ENCODE results near the gene DAPK2.

The DAPK2 gene

GRCh38 chr15:63944681-63944955 is 101.7 kb downstream of the DAPK2 start:
- TF ChIP-seq SPI1 (IDR thresholded peaks at IDR 0.05; ENCODE audit: borderline replicate concordance, low read depth) (no peak), CTCF (IDR thresholded peaks at IDR 0.05; ENCODE audit: insufficient read depth, low read length) (no peak), REST (IDR thresholded peaks at IDR 0.05; ENCODE audit: insufficient replicate concordance, low read depth) (no peak)
- DNase-seq (ENCODE audit: low read depth in 1 of 2, low spot score in 1 of 2) = no peak
- no peak overlapping the region for H3K27ac ChIP-seq (replicated peaks)
- no peaks in the 10 kb centered on the region for H3K27me3 ChIP-seq (ENCODE audit: insufficient read depth, poor library complexity, severe bottlenecking)
- H3K4me3 ChIP-seq (replicated peaks; ENCODE audit: insufficient read depth, low read length) = no peak overlapping the region

- Histone ChIP-seq H3K27ac (replicated peaks) (no peak overlapping the region), H3K27me3 (ENCODE audit: insufficient read depth, poor library complexity, severe bottlenecking) (no peaks in the 10 kb centered on the region), H3K4me3 (replicated peaks; ENCODE audit: insufficient read depth, low read length) (no peak overlapping the region)
- DNase-seq (ENCODE audit: low read depth in 1 of 2, low spot score in 1 of 2) = no peak
- TF ChIP-seq CTCF (IDR thresholded peaks at IDR 0.05; ENCODE audit: insufficient read depth, low read length) = no peak
- TF ChIP-seq GABPA (IDR thresholded peaks at IDR 0.05; ENCODE audit: low read depth) = no peak
- no peak for TF ChIP-seq POLR2AphosphoS5 (IDR thresholded peaks at IDR 0.05; ENCODE audit: low read depth)
- no peak for TF ChIP-seq SPI1 (IDR thresholded peaks at IDR 0.05; ENCODE audit: borderline replicate concordance, low read depth)
- TF ChIP-seq REST (IDR thresholded peaks at IDR 0.05; ENCODE audit: insufficient replicate concordance, low read depth) = no peak
These were observed 102.2 kb downstream of the DAPK2 start for GRCh38 chr15:63943829-63944680.

GRCh38 chr15:63942486-63943365 is 103.6 kb downstream of the DAPK2 start:
- no peak for DNase-seq (ENCODE audit: low read depth in 1 of 2, low spot score in 1 of 2)
- TF ChIP-seq SPI1 (IDR thresholded peaks at IDR 0.05; ENCODE audit: borderline replicate concordance, low read depth) = no peak
- no peak for TF ChIP-seq GABPA (IDR thresholded peaks at IDR 0.05; ENCODE audit: low read depth)
- TF ChIP-seq POLR2AphosphoS5 (IDR thresholded peaks at IDR 0.05; ENCODE audit: low read depth) = no peak
- TF ChIP-seq CTCF (IDR thresholded peaks at IDR 0.05; ENCODE audit: insufficient read depth, low read length) = no peak
- TF ChIP-seq REST (IDR thresholded peaks at IDR 0.05; ENCODE audit: insufficient replicate concordance, low read depth) = no peak
- Histone ChIP-seq H3K27ac (replicated peaks) (no peak overlapping the region), H3K27me3 (ENCODE audit: insufficient read depth, poor library complexity, severe bottlenecking) (no peaks in the 10 kb centered on the region), H3K4me3 (replicated peaks; ENCODE audit: insufficient read depth, low read length) (no peak overlapping the region)

Measured in HL-60 (cell line).